A549 (cell line): ENCODE measurements around the gene ESYT2.

Source experiments
- CTCF ChIP-seq: fragments of >200 bp; sonication (Bioruptor Twin); formaldehyde crosslinking; IDR thresholded peaks from 3 replicates; pipeline ENCODE4 v1.5.1; 2016
- ELK1 ChIP-seq: fragments of 150-350 bp; IDR thresholded peaks from 2 replicates; pipeline ENCODE4 v1.6.1; 2014; ENCODE audit warnings: low read depth, mild to moderate bottlenecking, low read length
- RAD21 ChIP-seq, 2 experiments: fragments of >200 bp in 1 of 2; sonication (Bioruptor Twin) in 1 of 2; formaldehyde crosslinking in 1 of 2; IDR thresholded peaks in 1 of 2; conservative IDR thresholded peaks in 1 of 2; 2 replicates in 1 of 2; 3 replicates in 1 of 2; pipeline ENCODE4 v1.6.1; 2012 to 2018; ENCODE audit warnings: inconsistent platforms in 1 of 2
- REST ChIP-seq: fragments of 200-600 bp; sonication (generic); IDR thresholded peaks from 2 replicates; pipeline ENCODE4 v1.6.1; 2016; ENCODE audit warnings: antibody characterized with exemption, mild to moderate bottlenecking, moderate library complexity
- USF2 ChIP-seq: fragments of 450-650 bp; IDR thresholded peaks from 2 replicates; pipeline ENCODE4 v1.6.1; 2014; ENCODE audit warnings: antibody characterized with exemption
- ZC3H11A ChIP-seq: fragments of 450-650 bp; IDR thresholded peaks from 2 replicates; pipeline ENCODE4 v1.6.1; 2014; ENCODE audit warnings: antibody characterized with exemption, mild to moderate bottlenecking

- no peak for TF ChIP-seq CTCF
- no peak for TF ChIP-seq ZC3H11A
- no peak for TF ChIP-seq REST
- TF ChIP-seq USF2 = no peak
- TF ChIP-seq ELK1 = no peak
- TF ChIP-seq RAD21 (conservative IDR thresholded peaks at IDR 0.05 in 1 of 2, IDR thresholded peaks at IDR 0.05 in 1 of 2) = no peak
These were observed 71.8 kb downstream of the ESYT2 start for GRCh38 chr7:158757404-158757989.
